GM19239 (cell line): ENCODE data around the gene POTEG.
"Not testable (repeated sequence)": the region's sequence is repeated elsewhere in the genome, so short reads cannot be mapped to it uniquely, and the experiment has no call there.

Source experiments
- DNase-seq: peaks from one replicate; pipeline ENCODE4 v3.0.0; 2011; ENCODE audit warnings: low spot score; ENCODE audit not compliant: insufficient read length
- FAIRE-seq: peaks from 2 replicates; lab custom pipeline; 2011; peaks lifted over from hg19 to GRCh38; lab: Jason Lieb, UNC

Gene POTEG

GRCh38 chr14:19434241-19434640, at the start of gene POTEG:
Gene POTEG (minus strand): TSS chr14:19434341. CDS start chr14:19434289, 52 bp downstream.
- not testable (repeated sequence) for DNase-seq, FAIRE-seq

GRCh38 chr14:19482093-19482492, 48.0 kb upstream of the POTEG start:
- DNase-seq, FAIRE-seq: not testable (repeated sequence)

DNA sequence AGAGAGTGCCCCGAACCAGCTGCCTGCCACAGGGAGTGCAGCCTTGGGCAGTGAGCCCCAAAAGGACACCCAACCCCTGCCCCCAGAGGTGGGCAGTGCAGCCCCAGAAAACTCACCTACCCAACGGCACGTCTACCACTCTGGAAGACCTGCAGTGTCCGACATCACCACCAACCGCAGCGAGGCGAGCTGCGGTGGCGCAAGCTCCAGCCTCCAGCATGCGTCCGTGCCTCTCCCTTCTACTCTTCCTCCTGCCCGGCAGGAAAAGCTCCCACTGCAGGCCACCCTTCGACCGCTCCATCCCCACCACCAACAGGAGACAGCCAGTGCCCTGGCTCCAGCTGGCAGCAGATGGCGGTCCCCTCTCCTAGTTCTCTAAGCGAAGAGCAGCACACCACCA, 47.3 kb upstream of the POTEG start:
- not testable (repeated sequence) for FAIRE-seq, DNase-seq

DNA sequence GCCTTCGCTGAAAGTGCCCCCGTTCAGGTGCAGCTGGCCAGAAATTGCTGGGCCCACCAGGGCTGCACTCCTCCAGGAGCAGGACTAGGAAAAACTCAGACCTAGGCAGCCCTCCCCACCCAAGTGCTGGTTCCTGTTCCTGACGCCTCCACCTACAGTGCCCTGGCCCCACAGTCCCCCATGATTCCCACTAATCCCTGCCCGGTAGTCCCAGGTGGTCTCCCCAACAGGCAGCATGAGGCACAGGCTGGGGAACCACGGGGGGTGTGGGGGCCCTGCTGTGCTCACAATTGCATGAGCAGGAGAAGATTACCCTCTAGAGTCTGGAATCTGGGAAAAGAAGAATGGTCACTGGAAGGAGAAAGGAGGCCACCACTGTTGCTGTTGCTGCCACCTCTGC, 46.4 kb upstream of the POTEG start:
- not testable (repeated sequence) for DNase-seq, FAIRE-seq

- not testable (repeated sequence) for DNase-seq, FAIRE-seq
Measured at GRCh38 chr14:19445761-19446160, 11.6 kb upstream of the POTEG start.

DNA sequence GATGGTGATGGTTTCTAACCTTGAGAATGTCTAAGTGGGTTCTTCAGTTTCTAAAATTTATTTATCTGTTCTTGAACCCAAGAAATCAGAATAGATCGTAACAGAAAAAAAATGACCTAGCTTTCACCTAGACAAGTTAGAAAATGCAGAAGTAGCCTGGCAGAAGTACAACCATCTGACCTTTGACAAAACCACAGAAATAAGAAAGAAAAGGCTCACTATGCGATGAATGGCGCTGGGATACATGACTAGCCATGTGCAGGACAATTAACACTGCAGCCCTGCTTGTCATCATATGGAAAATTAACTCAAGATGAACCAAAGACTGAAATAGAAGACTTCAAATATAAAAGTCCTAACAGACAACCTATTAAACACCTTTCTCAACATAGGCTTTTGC, 5.7 kb upstream of the POTEG start:
- not testable (repeated sequence) for FAIRE-seq, DNase-seq

- DNase-seq, FAIRE-seq: not testable (repeated sequence)
Measured at GRCh38 chr14:19439219-19439618, 5.1 kb upstream of the POTEG start.

- FAIRE-seq, DNase-seq: not testable (repeated sequence)
Measured at GRCh38 chr14:19437126-19437443, 2.9 kb upstream of the POTEG start.

DNA sequence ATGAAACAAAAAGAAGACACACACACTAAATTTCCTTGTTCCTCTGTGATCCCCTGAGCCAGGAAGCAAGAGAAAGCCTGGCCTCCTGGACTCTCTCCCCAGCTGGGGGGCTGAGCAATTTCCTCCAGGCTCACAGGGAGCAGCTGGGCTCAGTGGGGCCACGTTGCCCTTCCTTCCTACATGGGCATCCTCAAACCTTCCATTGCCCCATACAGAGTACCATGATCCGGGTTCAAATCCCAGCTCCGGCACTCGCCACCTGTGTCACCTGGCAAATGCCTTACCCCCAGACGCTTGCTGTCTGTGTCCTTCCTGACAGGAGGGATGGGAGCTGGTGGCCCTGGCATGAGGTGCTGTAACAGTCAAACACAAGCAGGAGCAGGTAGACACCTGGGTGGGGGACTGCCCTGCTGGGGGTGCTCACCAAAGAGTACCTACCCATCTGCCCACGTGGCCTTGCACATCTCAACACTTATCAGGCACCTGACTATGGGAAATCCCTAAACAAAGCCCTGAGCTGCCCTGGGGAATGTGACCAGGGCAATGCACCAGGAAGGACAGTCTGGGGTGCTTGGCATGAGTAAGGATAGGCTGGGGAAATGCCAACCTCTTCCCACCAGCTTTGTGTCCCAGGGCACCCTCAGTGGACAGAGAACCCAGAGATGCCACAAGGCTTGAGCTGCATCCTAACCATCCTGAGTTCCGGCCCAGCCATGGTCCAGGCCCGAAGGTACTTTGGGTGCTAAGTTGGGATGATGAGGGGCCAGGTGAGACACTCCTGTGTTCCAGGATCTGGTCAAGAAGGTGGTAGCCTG, 2.4 kb upstream of the POTEG start:
- not testable (repeated sequence) for FAIRE-seq, DNase-seq

DNA sequence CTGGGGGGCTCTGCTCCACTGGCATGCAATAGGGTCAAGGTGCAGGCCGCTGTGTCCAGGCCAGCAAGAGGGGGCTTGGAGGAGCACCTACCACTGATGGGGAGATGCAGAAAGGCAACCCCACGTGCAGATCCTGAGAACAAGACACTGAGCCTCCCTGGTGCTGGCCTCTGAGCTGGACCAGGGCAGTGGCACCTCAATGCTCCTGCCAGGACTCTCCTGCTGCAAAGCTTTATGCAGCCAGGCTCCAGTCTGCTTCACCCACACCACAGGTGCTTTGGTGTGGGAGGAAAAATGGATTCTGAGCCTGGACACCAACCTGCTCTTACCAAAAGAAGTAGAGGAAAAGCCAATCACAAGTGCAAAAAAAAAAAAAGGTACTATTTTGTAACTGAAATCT, 1.7 kb upstream of the POTEG start:
- not testable (repeated sequence) for FAIRE-seq, DNase-seq

DNA sequence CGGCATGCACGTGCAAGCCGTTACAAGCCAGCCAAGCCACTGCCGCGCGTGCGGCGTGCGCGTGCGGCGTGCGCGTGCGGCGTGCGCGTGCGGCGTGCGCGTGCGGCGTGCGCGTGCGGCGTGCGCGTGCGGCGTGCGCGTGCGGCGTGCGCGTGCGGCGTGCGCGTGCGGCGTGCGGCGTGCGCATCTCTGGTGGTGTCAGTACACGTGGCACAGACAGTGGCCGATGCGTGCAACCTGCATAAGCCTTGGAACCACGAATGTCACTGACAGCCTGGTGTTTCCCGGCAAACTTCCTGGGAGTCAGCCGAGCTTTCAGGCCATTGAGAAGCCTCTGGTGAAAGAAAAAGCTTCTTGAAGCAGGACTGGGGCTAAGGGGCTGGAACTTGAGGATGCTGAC, 750 bp upstream of the POTEG start:
- DNase-seq, FAIRE-seq: not testable (repeated sequence)

DNA sequence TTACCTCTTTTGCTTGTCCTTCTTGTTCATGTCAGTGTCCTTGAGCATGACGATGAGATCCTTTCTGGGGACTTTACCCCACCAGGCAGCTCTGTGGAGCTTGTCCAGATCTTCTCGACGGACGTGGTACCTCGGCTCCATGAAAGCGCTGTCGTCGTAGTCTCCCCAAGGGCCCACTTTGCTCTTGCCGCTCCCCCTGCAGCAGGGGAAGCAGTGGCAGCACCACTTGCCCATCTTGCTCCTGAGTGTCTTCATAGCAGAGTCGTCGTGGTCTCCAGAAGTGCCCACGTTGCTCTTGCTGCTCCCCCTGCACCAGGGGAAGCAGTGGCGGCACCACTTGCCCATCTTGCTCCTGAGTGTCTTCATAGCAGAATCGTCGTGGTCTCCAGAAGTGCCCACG, 376 bp downstream of the POTEG start:
- FAIRE-seq, DNase-seq: not testable (repeated sequence)

DNA sequence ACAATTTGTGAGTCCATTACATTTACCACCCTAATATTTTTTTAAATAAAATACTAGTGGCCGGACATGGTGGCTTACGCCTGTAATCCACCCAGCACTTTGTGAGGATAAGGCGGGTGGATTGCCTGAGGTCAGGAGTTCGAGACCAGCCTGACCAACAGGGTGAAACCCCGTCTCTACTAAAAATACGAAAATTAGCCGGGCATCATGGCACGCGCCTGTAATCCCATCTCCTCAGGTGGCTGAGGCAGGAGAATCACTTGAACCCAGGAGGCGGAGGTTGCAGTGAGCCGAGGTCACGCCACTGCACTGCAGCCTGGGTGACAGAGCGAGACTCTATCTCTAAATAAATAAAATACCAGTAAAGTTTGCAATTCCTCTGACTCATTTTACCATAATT, 25.6 kb downstream of the POTEG start:
- not testable (repeated sequence) for FAIRE-seq, DNase-seq

GRCh38 chr14:19402097-19402496, 32.0 kb downstream of the POTEG start:
- FAIRE-seq, result not testable (repeated sequence)

DNA sequence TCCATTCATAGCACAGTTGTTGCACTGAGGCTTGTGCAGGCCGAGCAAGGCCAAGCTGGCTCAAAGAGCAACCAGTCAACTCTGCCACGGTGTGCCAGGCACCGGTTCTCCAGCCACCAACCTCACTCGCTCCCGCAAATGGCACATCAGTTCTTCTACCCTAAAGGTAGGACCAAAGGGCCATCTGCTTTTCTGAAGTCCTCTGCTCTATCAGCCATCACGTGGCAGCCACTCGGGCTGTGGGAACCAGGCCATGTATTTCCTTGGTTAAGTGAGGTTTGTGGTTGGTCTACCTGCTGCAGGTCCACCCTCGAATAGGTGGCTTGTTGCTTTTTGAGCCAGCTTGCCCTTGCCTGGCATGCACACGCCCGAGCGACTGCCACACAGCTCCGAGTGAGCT, 39.4 kb downstream of the POTEG start:
- not testable (repeated sequence) for FAIRE-seq

More at GRCh38 chr14:19402097-19402496, 32.0 kb downstream of the POTEG start:
- DNase-seq, result not testable (repeated sequence)

GRCh38 chr14:19390230-19390629, 43.9 kb downstream of the POTEG start:
- not testable (repeated sequence) for FAIRE-seq, DNase-seq

More for the DNA sequence above, 39.4 kb downstream of the POTEG start:
- not testable (repeated sequence) for DNase-seq

DNA sequence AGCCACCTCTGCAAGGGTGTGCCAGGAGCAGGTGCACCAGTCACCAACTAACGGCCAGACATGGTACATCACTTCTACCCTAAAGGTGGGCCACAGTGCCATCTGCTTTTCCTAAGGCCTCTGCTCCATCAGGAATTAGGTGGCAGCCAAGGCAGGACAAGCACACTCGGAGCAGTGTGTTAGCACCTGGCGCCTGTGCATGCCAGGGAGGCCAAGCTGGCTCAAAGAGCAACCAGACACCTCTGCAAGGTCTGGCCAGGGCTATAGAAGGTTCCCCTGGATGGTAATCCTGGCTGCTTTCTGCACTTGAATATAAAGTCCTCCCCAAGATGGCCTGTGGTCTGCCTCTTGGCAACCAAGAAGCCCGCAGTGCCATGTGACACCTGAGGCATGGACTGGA, 45.4 kb downstream of the POTEG start:
- FAIRE-seq, DNase-seq: not testable (repeated sequence)

GRCh38 chr14:19386996-19387395, 47.1 kb downstream of the POTEG start:
- FAIRE-seq, DNase-seq: not testable (repeated sequence)

- DNase-seq, FAIRE-seq: not testable (repeated sequence)
Measured at GRCh38 chr14:19386309-19386708, 47.8 kb downstream of the POTEG start.

- not testable (repeated sequence) for DNase-seq, FAIRE-seq
Measured at GRCh38 chr14:19384088-19384781, 49.9 kb downstream of the POTEG start.
